NCI-H1105 treated with DMSO at 0.1 percent for 48 hours (cell line): ENCODE results near the gene RALGAPA2.
"Not testable (repeated sequence)": the region's sequence is repeated elsewhere in the genome, so short reads cannot be mapped to it uniquely, and the experiment has no call there.

Experiments used
- DNase-seq: peaks from one replicate; lab custom pipeline; 2025; lab: John Stamatoyannopoulos, UW

Gene RALGAPA2

GRCh38 chr20:20366876-20367574, 345.4 kb downstream of the RALGAPA2 start:
- DNase-seq: peak; percentile 96

- DNase-seq: no peak
These were observed 345.9 kb downstream of the RALGAPA2 start for GRCh38 chr20:20366551-20366875.

GRCh38 chr20:20365480-20366161, 346.8 kb downstream of the RALGAPA2 start:
- peak; percentile 80 for DNase-seq

GRCh38 chr20:20364593-20365479, 347.6 kb downstream of the RALGAPA2 start:
- DNase-seq: peak; percentile 75

- DNase-seq: peak; percentile 98
These were observed 348.4 kb downstream of the RALGAPA2 start for GRCh38 chr20:20363799-20364592.

GRCh38 chr20:20363434-20363798, 349.0 kb downstream of the RALGAPA2 start:
- DNase-seq: peak; percentile 88

- DNase-seq: peak; percentile 100
These were observed 349.5 kb downstream of the RALGAPA2 start for GRCh38 chr20:20362774-20363433.

- DNase-seq: peak; percentile 87
These were observed 352.0 kb downstream of the RALGAPA2 start for GRCh38 chr20:20360464-20360863.

- no peak for DNase-seq
These were observed 352.8 kb downstream of the RALGAPA2 start for GRCh38 chr20:20359628-20360027.

- DNase-seq: peak; percentile 95
These were observed 353.6 kb downstream of the RALGAPA2 start for GRCh38 chr20:20358801-20359200.

GRCh38 chr20:20355503-20355902, 356.9 kb downstream of the RALGAPA2 start:
- not testable (repeated sequence) for DNase-seq

GRCh38 chr20:20353576-20353975, 358.9 kb downstream of the RALGAPA2 start:
- DNase-seq: no peak

GRCh38 chr20:20344476-20344875, 368.0 kb downstream of the RALGAPA2 start:
- DNase-seq: no peak

- DNase-seq: no peak
These were observed 368.5 kb downstream of the RALGAPA2 start for GRCh38 chr20:20343932-20344331.
